SK-N-MC (cell line): Measurements from ENCODE around the gene C9orf43.

Experiments used
- EZH2 ChIP-seq: fragments of 200-600 bp; sonication (generic); IDR thresholded peaks from one replicate; pipeline ENCODE4 v1.6.1; 2017; ENCODE audit warnings: antibody characterized with exemption
- POLR2AphosphoS5 ChIP-seq: IDR thresholded peaks from 2 replicates; pipeline ENCODE4 v1.6.1; 2012; ENCODE audit warnings: mild to moderate bottlenecking, low read depth, low read length, borderline replicate concordance

GRCh38 chr9:113474360-113475028 lies 63.9 kb downstream of the C9orf43 start:
- no peak for TF ChIP-seq EZH2
- TF ChIP-seq POLR2AphosphoS5 = no peak
